GM21528 (cell line): ENCODE data around the gene DUS1L.

ENCODE experiments used
- ATAC-seq: cut with Tn5 transposase; IDR thresholded peaks from one replicate; pipeline ENCODE4 v1.9.1; 2021; ENCODE audit warnings: mild to moderate bottlenecking, moderate library complexity; ENCODE audit not compliant: unreplicated experiment, low FRiP score

DUS1L gene

DNA sequence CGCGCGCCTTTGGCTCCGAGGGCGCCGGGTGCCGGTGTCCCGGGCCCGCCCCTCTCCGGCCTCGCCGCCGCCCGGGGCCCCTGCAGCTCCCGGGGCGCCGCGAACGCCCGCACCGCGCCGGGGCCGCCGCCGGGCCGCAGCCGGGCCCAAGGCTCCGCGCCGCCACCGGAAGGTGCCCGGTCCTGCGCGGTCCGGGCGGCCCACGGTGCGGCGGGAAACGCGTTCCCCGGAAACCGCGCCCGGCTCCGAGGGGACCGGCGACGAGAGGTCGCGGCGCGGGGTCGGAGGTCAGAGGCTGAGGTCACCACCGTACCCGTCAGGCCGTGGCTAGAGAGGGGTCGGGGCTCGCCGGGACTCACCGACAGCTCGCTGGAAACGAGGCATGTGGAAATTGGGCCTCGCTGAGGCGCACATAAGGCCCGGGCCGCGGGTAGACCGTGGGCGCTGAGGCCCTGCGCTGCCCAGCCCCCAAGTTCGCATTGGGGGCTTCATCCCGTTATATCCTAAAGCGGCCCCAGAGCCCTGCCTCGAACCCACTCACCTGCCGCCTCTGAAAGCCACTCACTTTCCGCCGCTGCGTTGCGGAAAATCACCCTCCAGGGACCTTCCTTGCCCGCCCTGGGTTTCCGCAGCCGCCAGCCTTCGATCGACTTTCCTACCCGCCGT is at the start of gene DUS1L:
TSS of gene DUS1L (minus strand) at position 167 of the 666 bp plus-strand sequence. CDS start 745 bp downstream, outside the sequence.
- no peak for ATAC-seq

DNA sequence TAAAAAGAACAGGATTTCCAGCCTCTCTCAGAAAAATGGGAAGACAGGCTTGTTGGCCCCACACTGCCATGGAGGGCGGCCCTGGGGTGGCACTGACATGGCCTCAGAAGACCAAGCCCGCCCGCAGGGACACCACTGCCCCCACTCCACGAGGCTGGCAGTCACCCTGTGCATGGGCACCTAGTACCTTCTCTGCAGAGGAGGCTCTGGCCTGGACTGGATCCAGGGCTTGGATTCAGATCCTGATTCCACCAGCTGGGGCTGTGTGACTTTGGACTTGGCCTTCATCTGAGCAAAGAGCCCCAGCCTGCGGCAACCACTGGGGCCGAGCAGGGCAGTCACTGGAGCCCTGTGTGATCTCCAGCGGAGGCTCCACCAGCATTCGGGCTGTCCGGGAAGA is 49.3 kb upstream of the DUS1L start:
- no peak for ATAC-seq

GRCh38 chr17:82114447-82114846 is 48.8 kb upstream of the DUS1L start:
- no peak for ATAC-seq

DNA sequence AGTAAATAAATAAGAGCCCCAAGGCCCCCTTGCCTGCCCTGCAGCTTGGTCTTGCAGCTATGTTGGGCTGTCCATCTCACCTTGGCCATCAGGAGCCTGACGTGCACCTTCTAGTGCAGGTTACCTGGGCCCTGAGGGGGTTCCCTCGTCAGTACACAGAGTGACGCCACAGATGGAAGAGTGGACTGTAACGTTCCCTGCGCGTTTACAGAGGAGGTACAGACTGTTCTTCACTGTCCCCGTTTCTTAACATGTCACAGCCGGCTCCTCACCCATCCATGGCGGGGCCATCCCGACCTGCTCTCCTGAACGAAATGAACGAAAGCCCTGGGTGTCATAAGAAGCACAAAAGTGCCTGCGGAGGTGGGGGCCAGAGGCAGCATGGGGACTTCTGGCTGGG is 48.3 kb upstream of the DUS1L start:
- ATAC-seq, result no peak

GRCh38 chr17:82113422-82113821 is 47.8 kb upstream of the DUS1L start:
- ATAC-seq, result no peak

- no peak for ATAC-seq
Observed at GRCh38 chr17:82112914-82113311, 47.3 kb upstream of the DUS1L start.

- ATAC-seq, result no peak
Observed at GRCh38 chr17:82112181-82112913, 46.7 kb upstream of the DUS1L start.

- no peak for ATAC-seq
Observed at GRCh38 chr17:82110298-82110697, 44.7 kb upstream of the DUS1L start.

DNA sequence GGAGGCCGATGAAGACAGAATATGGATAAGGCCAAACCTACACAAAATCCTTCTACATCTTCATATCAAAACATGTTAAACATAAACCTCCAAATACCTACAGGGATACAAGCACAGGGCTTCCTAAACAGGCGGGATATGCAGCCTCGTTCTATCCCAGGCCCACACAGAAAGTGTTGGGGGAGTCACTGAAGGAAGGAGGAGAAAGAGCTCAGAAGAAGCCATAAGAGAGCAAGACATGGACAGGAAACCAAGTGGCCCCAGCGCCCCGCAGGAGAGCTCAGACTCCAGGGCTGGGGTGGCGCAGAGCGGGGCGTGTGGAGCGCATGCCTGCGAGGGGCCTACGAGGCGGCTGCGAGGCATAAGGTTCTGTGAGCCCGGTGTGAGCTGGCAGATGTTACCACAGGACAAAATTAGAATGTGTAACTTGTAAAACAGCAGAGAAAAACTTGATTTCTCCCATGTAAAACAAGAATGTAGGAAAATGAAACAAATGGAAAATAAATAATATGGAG is 43.4 kb upstream of the DUS1L start:
- no peak for ATAC-seq

DNA sequence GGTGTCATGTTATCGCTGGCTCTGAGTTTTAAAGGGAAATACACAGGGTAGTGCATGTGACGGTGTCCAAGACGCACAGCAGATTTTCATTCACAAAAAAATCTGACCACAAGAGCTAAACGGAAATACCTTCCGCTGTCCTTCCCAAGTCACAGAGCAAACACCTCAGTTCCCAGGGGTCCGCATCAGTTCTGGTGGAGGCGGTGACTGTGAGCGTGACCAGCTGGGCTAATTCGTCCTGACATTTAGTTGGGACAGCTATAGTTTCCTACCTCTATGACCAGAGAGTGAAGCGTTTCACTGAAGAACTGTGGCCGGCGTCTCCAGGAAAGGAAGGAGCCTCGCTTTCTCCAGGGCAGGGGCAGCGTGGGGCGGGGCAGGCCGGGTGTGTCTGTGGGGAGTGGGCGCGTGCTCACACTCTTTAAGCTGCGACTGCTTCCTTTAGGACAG is 42.9 kb upstream of the DUS1L start:
- no peak for ATAC-seq

- no peak for ATAC-seq
Observed at GRCh38 chr17:82108038-82108437, 42.4 kb upstream of the DUS1L start.

DNA sequence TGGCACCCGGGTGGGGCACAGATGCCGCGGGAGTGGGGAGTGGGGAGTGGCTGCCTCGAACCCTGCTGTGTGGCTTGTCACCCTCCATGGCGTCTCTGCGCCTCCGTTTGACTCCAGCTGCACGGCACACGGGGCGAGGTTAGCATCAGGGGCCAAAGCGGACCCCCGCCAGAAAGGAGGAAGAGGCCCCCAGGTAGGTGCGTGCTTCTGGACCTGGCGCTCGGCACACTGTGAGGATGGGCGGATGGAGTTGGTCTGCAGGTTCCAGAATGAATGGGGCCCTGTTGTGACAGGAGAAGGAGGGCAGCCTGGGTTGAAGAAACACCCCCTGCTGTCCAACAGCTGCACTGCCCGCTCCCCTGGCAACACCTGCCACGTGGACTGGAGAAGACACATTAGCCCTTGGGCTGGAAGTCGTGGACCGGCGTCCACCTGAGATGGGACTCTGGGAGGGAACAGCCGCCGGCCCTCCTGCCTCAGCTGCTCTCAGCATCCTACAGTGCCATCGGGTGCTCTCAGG is 41.8 kb upstream of the DUS1L start:
- no peak for ATAC-seq

- ATAC-seq, result no peak
Observed at GRCh38 chr17:82106688-82107305, 41.2 kb upstream of the DUS1L start.

GRCh38 chr17:82105882-82106687 is 40.5 kb upstream of the DUS1L start:
- ATAC-seq, result peak; percentile 73

DNA sequence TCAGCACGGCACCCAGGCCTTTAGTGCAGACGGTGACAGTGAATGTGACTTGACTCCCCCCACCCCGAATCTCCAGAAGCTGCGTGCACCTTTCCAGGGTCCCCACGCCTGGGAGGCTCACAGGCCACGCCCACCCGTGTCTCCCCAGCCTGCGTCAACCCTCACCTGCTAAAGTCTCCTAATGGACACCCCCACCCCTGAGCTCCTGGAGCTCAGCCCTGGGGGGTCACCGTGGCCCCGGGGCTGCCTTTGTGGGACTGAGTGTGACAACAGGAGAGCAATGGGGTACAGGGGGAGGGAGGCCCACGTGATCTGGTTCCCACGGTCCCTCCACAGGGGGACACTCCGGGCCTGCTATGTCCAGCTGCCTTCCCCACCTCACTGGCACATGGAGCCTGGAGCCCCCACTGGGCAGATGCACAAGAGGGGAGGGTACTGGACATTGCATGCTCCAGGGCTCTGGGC is 39.8 kb upstream of the DUS1L start:
- ATAC-seq, result no peak

DNA sequence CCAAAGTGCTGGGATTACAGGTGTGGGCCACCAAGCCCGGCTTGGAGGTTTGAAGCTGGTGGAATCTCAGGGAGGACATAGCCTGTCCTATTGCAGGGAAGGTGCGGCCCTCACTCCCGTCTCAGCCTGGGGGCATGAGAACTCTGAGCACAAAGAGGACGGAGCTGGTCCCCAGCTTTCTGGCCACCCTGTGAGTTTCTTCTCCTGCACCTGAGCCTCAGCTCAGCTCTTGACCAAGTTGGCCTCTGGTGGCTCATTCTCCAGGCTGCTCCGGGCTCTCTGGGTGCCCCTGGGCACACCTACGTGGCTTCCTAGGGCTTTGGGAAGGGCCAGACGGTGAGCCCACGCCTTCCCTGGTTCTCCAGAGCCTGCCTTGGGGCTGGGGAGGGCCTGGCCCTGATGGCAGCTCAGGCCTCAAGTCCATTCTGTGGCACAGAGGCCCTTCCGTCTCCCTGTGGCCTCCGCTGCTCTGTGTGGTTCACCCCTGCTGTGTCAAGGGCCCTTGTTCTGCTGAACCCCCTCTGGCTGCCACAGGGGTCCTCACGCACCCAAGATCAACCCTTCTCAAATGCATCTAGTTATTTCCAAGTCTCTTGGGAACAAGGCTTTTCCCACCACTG is 39.3 kb upstream of the DUS1L start:
- no peak for ATAC-seq

GRCh38 chr17:82103553-82104451 is 38.2 kb upstream of the DUS1L start:
- no peak for ATAC-seq

DNA sequence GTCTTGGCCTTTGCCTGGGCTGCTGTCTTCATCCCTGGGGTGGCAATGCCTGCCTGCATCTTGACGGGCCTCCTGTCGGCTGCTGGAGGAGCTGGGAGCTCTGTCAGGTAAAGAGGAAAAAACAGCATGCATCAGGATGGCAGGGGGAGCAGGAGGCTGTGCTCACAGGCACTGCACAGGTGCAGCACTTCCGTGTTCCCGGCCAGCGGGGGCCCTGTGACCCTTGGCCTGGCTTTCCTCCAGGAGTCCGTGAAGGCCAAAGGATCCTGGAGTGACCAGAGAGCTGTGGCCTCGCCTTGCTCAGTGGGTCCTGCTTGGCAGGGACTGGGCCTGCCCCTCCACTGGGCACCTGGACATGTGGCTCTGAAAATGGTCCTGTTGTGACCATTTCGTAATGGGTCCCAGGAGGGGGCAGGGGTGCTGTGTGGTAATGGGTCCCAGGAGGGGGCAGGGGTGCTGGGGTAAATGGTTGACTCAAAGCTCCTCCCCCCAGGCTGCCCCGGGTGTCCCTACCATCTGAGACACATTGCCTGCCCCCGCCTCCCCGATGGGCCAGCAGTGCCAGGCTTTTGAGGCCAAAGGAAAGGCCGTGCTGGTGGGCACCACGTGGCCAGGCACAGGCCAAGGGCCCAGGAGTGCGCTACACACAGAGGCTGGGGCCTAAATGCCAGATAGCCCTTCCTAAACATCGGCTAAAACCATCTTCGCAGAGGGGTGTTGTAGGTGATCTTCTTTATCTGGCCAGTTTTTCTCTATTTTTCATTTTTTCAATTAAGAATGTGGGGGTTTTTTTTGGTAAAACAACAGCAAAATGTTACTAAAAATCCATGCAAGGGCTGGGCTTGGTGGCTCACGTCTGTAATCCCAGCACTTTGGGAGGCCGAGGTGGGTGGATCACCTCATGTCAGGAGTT is 36.4 kb upstream of the DUS1L start:
- no peak for ATAC-seq
